GM12872 (cell line): ENCODE results near the gene IMMP1L.

ENCODE experiments used
- CTCF ChIP-seq: IDR thresholded peaks from 3 replicates; pipeline ENCODE4 v1.5.1; 2011; ENCODE audit warnings: low read depth, mild to moderate bottlenecking, low read length, moderate library complexity; ENCODE audit not compliant: insufficient read depth

The IMMP1L gene

GRCh38 chr11:31529189-31529588 is 19.8 kb upstream of the IMMP1L start:
- TF ChIP-seq CTCF = no peak

DNA sequence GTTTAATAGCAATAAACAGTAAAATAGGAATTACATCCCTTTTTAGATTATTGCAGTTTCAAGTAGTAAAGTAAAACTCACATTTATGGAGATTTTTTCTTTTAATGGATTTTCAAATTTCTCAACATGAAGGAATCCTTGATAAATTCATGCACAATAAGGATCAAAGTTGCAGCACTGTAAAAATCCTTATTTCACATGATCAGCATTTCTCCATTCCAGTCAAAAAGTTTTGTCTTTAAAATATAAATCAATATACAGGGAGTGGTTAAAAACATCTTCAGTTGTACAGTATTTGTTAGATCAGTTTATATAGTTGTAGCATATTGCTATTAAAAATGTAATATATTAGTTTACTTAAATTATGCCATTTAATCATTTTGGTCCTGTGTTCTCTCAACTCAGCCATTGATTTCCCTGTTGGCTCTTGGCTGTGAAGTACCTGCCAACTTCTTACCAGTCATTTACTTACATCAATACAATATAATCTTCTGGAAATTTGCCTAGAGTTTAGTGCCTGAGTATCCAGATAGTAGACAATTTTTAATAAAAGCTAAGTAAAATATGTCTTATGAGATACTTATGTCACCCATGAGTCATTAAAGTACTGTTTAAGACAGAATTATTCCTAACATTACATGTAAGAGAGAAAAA is 12.2 kb upstream of the IMMP1L start:
- no peak for TF ChIP-seq CTCF

DNA sequence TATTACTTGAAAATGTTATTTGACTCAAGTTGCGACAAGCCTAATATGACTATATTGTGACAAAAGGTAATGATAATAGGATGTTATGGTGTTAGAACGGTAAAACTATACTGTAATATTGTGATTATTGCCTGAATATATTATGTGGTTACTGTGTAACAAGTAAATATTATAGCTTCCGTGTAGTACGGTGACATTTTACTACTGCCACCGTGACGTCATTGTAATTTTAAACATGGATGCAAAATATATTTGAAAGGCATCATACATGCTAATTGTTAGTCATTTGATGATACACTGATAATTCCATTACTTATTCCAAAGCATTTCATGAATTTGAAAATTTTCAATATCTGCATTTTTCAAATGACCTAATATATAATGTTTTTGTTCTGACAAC is 2.7 kb upstream of the IMMP1L start:
- no peak for TF ChIP-seq CTCF

DNA sequence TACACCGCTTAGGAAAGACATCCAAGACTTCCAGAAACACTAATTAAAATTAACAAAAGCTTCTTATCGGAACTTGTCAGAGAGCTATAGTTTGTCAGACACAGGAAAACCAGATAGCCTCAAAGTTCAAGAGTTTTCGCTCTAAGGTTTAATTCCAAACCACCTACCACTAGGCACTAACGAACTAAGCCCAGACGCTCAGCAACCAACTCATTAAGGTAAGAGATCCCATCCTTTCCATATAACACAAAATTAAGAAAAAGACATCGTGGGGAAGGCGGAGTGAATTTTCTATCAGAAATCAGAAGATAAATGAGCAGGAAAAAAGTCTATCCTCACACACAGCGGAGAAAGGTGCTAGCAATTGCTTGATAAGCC is 382 bp downstream of the IMMP1L start:
- no peak for TF ChIP-seq CTCF

DNA sequence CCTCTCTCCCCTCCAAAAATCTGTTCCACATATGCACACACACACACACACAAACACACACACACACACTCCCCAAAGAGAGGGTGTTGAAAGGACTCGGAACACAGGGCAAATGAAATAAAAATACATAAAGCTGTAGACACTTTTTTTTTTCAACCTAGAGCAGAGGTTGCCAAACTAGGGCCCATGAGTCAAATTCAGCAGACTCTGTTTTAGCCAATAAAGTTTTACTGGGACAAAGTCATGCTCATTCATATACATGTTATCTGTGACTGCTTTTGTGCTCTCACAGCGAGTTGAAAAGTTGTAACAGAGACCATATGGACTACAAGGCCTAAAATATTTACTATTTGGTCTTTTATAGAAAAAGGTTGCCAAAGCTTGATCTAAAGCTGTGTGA is 8.9 kb downstream of the IMMP1L start:
- no peak for TF ChIP-seq CTCF

GRCh38 chr11:31499576-31500178 is 9.7 kb downstream of the IMMP1L start:
- TF ChIP-seq CTCF = no peak

GRCh38 chr11:31493235-31493634 is 16.2 kb downstream of the IMMP1L start:
- no peak for TF ChIP-seq CTCF
